HG03354 (cell line): ENCODE results near the gene ABHD6.
"Not testable (repeated sequence)": the region's sequence is repeated elsewhere in the genome, so short reads cannot be mapped to it uniquely, and the experiment has no call there.

Experiments used
- ATAC-seq: cut with Tn5 transposase; IDR thresholded peaks from one replicate; pipeline ENCODE4 v1.9.1; 2021; ENCODE audit warnings: mild to moderate bottlenecking; ENCODE audit not compliant: unreplicated experiment, poor library complexity, severe bottlenecking

The ABHD6 gene

GRCh38 chr3:58333206-58334012 lies 95.8 kb downstream of the ABHD6 start:
- ATAC-seq = peak; percentile 37

- no peak for ATAC-seq
Observed at GRCh38 chr3:58334013-58334321, 96.4 kb downstream of the ABHD6 start.

GRCh38 chr3:58334506-58334884 lies 96.9 kb downstream of the ABHD6 start:
- no peak for ATAC-seq

- ATAC-seq = no peak
Observed at GRCh38 chr3:58335652-58335947, 98.0 kb downstream of the ABHD6 start.

- ATAC-seq = no peak
Observed at GRCh38 chr3:58336135-58336882, 98.7 kb downstream of the ABHD6 start.

GRCh38 chr3:58337190-58337589 lies 99.6 kb downstream of the ABHD6 start:
- no peak for ATAC-seq

- not testable (repeated sequence) for ATAC-seq
Observed at GRCh38 chr3:58339146-58339545, 101.6 kb downstream of the ABHD6 start.

- ATAC-seq = no peak
Observed at GRCh38 chr3:58340594-58341244, 103.1 kb downstream of the ABHD6 start.

- no peak for ATAC-seq
Observed at GRCh38 chr3:58341376-58341775, 103.8 kb downstream of the ABHD6 start.

- no peak for ATAC-seq
Observed at GRCh38 chr3:58342676-58343075, 105.1 kb downstream of the ABHD6 start.
